ENCODE data around the gene PLEKHA1.

DNA sequence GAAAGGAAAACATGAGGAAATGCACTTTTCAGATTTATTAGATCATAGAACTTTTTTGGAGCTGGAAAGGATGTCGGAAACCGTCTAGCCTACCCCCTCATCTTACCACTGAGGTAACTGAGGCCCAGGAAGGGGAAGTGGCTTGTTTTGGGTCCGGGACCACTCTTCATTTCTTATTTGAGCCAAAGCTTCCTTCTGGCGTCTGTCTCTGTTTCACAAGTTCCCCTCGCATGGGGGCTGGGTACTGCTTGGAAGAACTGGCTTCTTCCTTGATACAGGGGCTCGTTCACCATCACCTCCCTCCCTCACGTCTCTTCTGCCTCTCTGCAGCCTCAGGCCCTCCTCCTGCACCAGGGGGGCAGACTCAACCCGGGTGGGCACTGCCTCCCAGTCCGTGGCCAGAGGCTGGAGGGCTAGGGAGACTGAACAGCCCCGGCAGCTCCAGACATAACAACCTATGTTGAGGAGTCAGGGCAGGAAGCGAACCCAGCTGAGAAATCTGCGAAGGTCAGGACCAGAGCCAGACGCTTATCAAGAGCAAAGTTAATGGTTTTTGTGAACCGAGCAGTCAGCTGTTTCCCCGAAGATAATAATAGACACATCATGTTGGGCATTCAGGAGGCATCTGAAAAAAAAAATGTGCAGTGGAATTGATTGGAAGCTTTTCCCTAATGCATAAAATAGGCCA is 99.8 kb downstream of the PLEKHA1 start:
- TF ChIP-seq, protein P1, sequence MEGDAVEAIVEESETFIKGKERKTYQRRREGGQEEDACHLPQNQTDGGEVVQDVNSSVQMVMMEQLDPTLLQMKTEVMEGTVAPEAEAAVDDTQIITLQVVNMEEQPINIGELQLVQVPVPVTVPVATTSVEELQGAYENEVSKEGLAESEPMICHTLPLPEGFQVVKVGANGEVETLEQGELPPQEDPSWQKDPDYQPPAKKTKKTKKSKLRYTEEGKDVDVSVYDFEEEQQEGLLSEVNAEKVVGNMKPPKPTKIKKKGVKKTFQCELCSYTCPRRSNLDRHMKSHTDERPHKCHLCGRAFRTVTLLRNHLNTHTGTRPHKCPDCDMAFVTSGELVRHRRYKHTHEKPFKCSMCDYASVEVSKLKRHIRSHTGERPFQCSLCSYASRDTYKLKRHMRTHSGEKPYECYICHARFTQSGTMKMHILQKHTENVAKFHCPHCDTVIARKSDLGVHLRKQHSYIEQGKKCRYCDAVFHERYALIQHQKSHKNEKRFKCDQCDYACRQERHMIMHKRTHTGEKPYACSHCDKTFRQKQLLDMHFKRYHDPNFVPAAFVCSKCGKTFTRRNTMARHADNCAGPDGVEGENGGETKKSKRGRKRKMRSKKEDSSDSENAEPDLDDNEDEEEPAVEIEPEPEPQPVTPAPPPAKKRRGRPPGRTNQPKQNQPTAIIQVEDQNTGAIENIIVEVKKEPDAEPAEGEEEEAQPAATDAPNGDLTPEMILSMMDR (IDR thresholded peaks at IDR 0.05; ENCODE audit: insufficient read depth, low read length): no peak
- TF ChIP-seq SPI1 (IDR thresholded peaks at IDR 0.05; ENCODE audit: borderline replicate concordance, low read depth) (no peak), REST (IDR thresholded peaks at IDR 0.05; ENCODE audit: insufficient replicate concordance, low read depth) (no peak), POLR2AphosphoS5 (IDR thresholded peaks at IDR 0.05; ENCODE audit: low read depth) (no peak), GABPA (IDR thresholded peaks at IDR 0.05; ENCODE audit: low read depth) (no peak)

All from HL-60 (cell line).